SK-N-SH (cell line): ENCODE results near the gene MAP1A.

Source experiments
- EP300 ChIP-seq, 2 experiments: IDR thresholded peaks; 2 replicates each; pipeline versions ENCODE4 v1.4.0 to v1.6.1; 2012; ENCODE audit warnings: borderline replicate concordance in 1 of 2, low read depth in 1 of 2, low read length in 1 of 2
- EZH2phosphoT487 ChIP-seq: fragments of 200-600 bp; sonication (generic); IDR thresholded peaks from 2 replicates; pipeline ENCODE4 v1.6.1; 2017; ENCODE audit warnings: low read depth, mixed run types, mild to moderate bottlenecking, antibody characterized with exemption, moderate library complexity, borderline replicate concordance
- MXI1 ChIP-seq: IDR thresholded peaks from 2 replicates; pipeline ENCODE4 v1.6.1; 2012; ENCODE audit warnings: mild to moderate bottlenecking, low read depth, low read length, improper control_type of control experiment
- NRF1 ChIP-seq: IDR thresholded peaks from 2 replicates; pipeline ENCODE4 v1.6.1; 2012; ENCODE audit warnings: low read depth, mild to moderate bottlenecking, low read length
- POLR2AphosphoS5 ChIP-seq: IDR thresholded peaks from 2 replicates; pipeline ENCODE4 v1.6.1; 2012; ENCODE audit warnings: low read depth, low read length
- TAF1 ChIP-seq: IDR thresholded peaks from 2 replicates; pipeline ENCODE4 v1.6.1; 2012; ENCODE audit warnings: low read depth, mild to moderate bottlenecking, low read length, moderate library complexity, borderline replicate concordance
- TF ChIP-seq, protein P1 (sequence below): fragments of 200-600 bp; sonication (generic); IDR thresholded peaks from 2 replicates; pipeline ENCODE4 v1.6.1; 2017; ENCODE audit warnings: antibody characterized with exemption, mild to moderate bottlenecking, moderate library complexity

DNA sequence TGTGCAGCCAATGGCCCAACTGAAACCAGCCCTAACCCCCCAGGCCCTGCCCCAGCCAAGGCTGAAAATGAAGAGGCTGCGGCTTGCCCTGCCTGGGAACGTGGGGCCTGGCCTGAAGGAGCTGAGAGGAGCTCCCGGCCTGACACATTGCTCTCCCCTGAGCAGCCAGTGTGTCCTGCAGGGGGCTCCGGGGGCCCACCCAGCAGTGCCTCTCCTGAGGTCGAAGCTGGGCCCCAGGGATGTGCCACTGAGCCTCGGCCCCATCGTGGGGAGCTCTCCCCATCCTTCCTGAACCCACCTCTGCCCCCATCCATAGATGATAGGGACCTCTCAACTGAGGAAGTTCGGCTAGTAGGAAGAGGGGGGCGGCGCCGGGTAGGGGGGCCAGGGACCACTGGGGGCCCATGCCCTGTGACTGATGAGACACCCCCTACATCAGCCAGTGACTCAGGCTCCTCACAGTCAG is 11.2 kb downstream of the MAP1A start:
- TF ChIP-seq TAF1 (no peak), NRF1 (no peak), EZH2phosphoT487 (no peak), EP300 (IDR thresholded peaks at IDR 0.05; ENCODE audit: borderline replicate concordance in 1 of 2, low read depth in 1 of 2, low read length in 1 of 2) (no peak), MXI1 (no peak), POLR2AphosphoS5 (no peak)
- TF ChIP-seq, protein P1, sequence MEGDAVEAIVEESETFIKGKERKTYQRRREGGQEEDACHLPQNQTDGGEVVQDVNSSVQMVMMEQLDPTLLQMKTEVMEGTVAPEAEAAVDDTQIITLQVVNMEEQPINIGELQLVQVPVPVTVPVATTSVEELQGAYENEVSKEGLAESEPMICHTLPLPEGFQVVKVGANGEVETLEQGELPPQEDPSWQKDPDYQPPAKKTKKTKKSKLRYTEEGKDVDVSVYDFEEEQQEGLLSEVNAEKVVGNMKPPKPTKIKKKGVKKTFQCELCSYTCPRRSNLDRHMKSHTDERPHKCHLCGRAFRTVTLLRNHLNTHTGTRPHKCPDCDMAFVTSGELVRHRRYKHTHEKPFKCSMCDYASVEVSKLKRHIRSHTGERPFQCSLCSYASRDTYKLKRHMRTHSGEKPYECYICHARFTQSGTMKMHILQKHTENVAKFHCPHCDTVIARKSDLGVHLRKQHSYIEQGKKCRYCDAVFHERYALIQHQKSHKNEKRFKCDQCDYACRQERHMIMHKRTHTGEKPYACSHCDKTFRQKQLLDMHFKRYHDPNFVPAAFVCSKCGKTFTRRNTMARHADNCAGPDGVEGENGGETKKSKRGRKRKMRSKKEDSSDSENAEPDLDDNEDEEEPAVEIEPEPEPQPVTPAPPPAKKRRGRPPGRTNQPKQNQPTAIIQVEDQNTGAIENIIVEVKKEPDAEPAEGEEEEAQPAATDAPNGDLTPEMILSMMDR, result no peak
